Psoas muscle (tissue), 8 donors: ENCODE results near the gene PPP5C. TPM values are rescaled to one million over a fixed set of nuclear protein-coding genes. Genes with fewer than 3 reads are reported as not detected.
A peak's percentile ranks its signal among the peaks of the same experiment; 100 is the strongest.
"Not testable (repeated sequence)": the region's sequence is repeated elsewhere in the genome, so short reads cannot be mapped to it uniquely, and the experiment has no call there.

Source experiments
- ATAC-seq, 4 donors: fragments of 200-7000 bp; cut with Tn5 transposase; one replicate each; pipeline ENCODE4 v1.9.1; 2020; ENCODE audit warnings: moderate library complexity in 3 of 4, mild to moderate bottlenecking in 2 of 4
- DNase-seq, 2 donors: peaks; one replicate each; pipeline ENCODE4 v3.0.0-alpha.2; 2020
- H3K27ac ChIP-seq: fragments of 200-600 bp; one replicate; pipeline ENCODE4 v1.8.0; 2022
- H3K27me3 ChIP-seq, 3 donors: fragments of 200-600 bp in 1 of 3; one replicate each; pipeline versions ENCODE4 v1.6.1 to v1.8.0; 2013 to 2022; ENCODE audit warnings: low read length in 2 of 3, mild to moderate bottlenecking in 2 of 3, moderate library complexity in 1 of 3; ENCODE audit not compliant: insufficient read depth in 3 of 3
- H3K36me3 ChIP-seq, 2 donors: fragments of 200-600 bp in 1 of 2; one replicate each; pipeline versions ENCODE4 v1.6.1 to v1.8.0; 2013 to 2022; ENCODE audit warnings: low read depth in 1 of 2, mild to moderate bottlenecking in 1 of 2, moderate library complexity in 1 of 2; ENCODE audit not compliant: insufficient read depth in 1 of 2
- H3K4me1 ChIP-seq: fragments of 200-600 bp; one replicate; pipeline ENCODE4 v1.8.0; 2022
- H3K4me3 ChIP-seq: fragments of 200-600 bp; one replicate; pipeline ENCODE4 v1.8.0; 2022; ENCODE audit warnings: mild to moderate bottlenecking
- H3K9me3 ChIP-seq: fragments of 200-600 bp; one replicate; pipeline ENCODE4 v1.8.0; 2022
- WGBS, 3 donors: extraction: QIAGEN DNeasy Blood & Tissue Kit; methylation state at CpG; one replicate each; pipeline versions ENCODE4 v1.1.6 to v1.1.7; 2013; 5-methylcytosine and 5-hydroxymethylcytosine counted together
- intact Hi-C, 2 donors: fragments of 100-400 bp; cut with DNase I; formaldehyde crosslinking; loops; one replicate each; pipeline versions ENCODE4 v1.11.0 to v1.14.2; 2022
- polyA plus RNA-seq, 3 donors: library from polyadenylated mRNA; stranded (reverse); fragments of 200-250 nt; gene quantifications; one replicate each; pipeline ENCODE4 v1.2.3, GENCODE V29; 2013
- total RNA-seq, 4 donors: library from RNA; stranded (reverse); fragmentation: NEBNext Ultra II Directional in 2 of 4; extraction: Animal tissue kit (Norgen Biotek cat#: 25700) in 2 of 4; gene quantifications; one replicate each; pipeline versions ENCODE4 v1.2.1 to v1.2.4, GENCODE V29; 2021 to 2023
- TF ChIP-seq, protein P1 (sequence below): fragments of 200-600 bp; IDR thresholded peaks from one replicate; pipeline ENCODE4 v1.8.0; 2022; ENCODE audit warnings: antibody characterized with exemption
- donor health status: healthy with polysubstance abuse.
- donor health status: DM: no; HTN: no; CAD: no; lungs with moderate emphysema.
- donor health status: Bipolar disorder and iron deficiency.
- donor health status: healthy.
- donor health status: DM: yes; HTN: yes; CAD: no.
- donor health status: DM: no; HTN: no; CAD: no.
- donor health status: DM: no; HTN: no; CAD: no.
- donor health status: DM: yes; HTN: yes; CAD: no.

Gene PPP5C
- total and polyA plus RNA-seq, 7 donors = 39.7 to 73.6 (median 51.9) TPM

DNA sequence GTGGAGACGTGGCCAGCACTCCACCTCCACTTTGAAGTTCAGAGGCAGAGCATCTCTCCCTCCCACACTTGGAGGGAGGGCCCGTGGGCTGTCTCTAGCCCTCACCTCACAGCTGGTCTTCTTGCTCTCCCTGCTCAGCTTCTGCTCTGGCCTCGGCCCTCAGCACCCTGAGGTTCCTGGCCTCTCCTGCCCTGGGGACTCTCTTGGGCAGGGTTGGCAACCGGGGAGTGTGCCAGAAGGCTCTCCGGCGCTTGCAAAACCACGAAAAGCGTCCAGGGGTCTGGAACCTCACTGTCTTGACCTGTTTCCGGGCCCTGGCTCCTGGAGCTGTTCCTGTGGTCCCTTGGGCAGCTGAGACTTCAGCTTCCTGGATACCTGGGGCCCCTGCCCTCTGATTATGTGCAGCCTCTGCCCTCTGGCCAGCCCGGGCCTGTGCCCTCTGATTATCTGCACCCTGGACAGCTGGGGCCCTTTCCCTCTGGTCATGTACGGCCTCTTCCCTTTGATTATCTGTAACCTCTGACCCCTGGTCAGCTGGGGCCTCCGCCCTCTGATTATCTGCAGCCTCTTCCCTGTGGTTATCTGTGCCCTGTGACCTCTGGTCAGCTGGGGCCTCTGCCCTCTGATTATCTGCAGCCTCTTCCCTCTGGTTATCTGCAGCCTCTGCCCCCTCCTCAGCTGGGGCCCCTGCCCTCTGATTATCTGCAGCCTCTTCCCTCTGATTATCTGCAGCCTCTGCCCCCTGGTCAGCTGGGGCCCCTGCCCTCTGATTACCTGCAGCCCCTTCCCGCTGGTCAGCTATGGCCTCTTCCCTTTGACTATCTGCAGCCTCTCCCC lies 64.4 kb downstream of the PPP5C start:
- Histone ChIP-seq H3K4me3 (peak overlapping the region; percentile 57), H3K4me1 (no peaks in the 10 kb centered on the region), H3K27me3 (peaks cover 0 to 83% (median 35%) of the 10 kb centered on the region in 3 donors), H3K27ac (no peak overlapping the region), H3K36me3 (no peaks in the 10 kb centered on the region), H3K9me3 (no peaks in the 10 kb centered on the region)
- intact Hi-C loops = no loop called here
- ATAC-seq (no peak), DNase-seq (no peak)
- WGBS, 3 donors = 49 to 74% (median 55%) methylated on average over 13 of the region's 13 CpGs
- TF ChIP-seq, protein P1, sequence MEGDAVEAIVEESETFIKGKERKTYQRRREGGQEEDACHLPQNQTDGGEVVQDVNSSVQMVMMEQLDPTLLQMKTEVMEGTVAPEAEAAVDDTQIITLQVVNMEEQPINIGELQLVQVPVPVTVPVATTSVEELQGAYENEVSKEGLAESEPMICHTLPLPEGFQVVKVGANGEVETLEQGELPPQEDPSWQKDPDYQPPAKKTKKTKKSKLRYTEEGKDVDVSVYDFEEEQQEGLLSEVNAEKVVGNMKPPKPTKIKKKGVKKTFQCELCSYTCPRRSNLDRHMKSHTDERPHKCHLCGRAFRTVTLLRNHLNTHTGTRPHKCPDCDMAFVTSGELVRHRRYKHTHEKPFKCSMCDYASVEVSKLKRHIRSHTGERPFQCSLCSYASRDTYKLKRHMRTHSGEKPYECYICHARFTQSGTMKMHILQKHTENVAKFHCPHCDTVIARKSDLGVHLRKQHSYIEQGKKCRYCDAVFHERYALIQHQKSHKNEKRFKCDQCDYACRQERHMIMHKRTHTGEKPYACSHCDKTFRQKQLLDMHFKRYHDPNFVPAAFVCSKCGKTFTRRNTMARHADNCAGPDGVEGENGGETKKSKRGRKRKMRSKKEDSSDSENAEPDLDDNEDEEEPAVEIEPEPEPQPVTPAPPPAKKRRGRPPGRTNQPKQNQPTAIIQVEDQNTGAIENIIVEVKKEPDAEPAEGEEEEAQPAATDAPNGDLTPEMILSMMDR = no peak

- no peaks in the 10 kb centered on the region for H3K36me3 ChIP-seq
- DNase-seq = peak in 1 of 2 donors; percentile 20
Measured at GRCh38 chr19:46411925-46412649, 65.2 kb downstream of the PPP5C start.

GRCh38 chr19:46412650-46413261 lies 65.9 kb downstream of the PPP5C start:
- DNase-seq = no peak
- peak overlapping the region; percentile 16 for H3K27ac ChIP-seq
- WGBS, 3 donors = 4 to 14% (median 8%) methylated on average over 29 of the region's 29 CpGs
- ATAC-seq = peak in 1 of 4 donors; percentile 7
- TF ChIP-seq, protein P1 = no peak
- H3K27me3 ChIP-seq = peaks cover 0 to 81% (median 34%) of the 10 kb centered on the region in 3 donors
- peak overlapping the region; percentile 57 for H3K4me3 ChIP-seq
- intact Hi-C loops = no loop called here
- no peaks in the 10 kb centered on the region for H3K4me1 ChIP-seq
- H3K36me3 ChIP-seq = no peaks in the 10 kb centered on the region
- no peaks in the 10 kb centered on the region for H3K9me3 ChIP-seq

More at GRCh38 chr19:46411925-46412649, 65.2 kb downstream of the PPP5C start:
- peaks cover 0 to 83% (median 35%) of the 10 kb centered on the region in 3 donors for H3K27me3 ChIP-seq
- no peaks in the 10 kb centered on the region for H3K9me3 ChIP-seq
- ATAC-seq = no peak
- no peak overlapping the region for H3K27ac ChIP-seq
- H3K4me3 ChIP-seq = peak overlapping the region; percentile 57
- intact Hi-C loops = no loop called here
- TF ChIP-seq, protein P1 = no peak
- H3K4me1 ChIP-seq = no peaks in the 10 kb centered on the region
- 15 to 26% (median 18%) methylated on average over 47 to 54 of the region's 54 CpGs for WGBS, 3 donors

- H3K4me1 ChIP-seq = no peaks in the 10 kb centered on the region
- DNase-seq (peak; percentile 75 to 83), ATAC-seq (peak; percentile 71 to 83 (median 78))
- H3K27ac ChIP-seq = peak within 1 kb of the TSS; percentile 16
- 11 to 21% (median 11%) methylated on average over 42 to 46 of the region's 46 CpGs for WGBS, 3 donors
- peaks cover 0 to 83% (median 29%) of the 10 kb centered on the region in 3 donors for H3K27me3 ChIP-seq
- intact Hi-C loops = no loop called here
- H3K4me3 ChIP-seq = peak within 1 kb of the TSS; percentile 57
- H3K9me3 ChIP-seq = no peaks in the 10 kb centered on the region
- H3K36me3 ChIP-seq = no peaks in the 10 kb centered on the region
- TF ChIP-seq, protein P1 = no peak
Measured at GRCh38 chr19:46413262-46414031, 66.6 kb downstream of the PPP5C start, which contains the start of gene CCDC8. Gene CCDC8, minus strand, starts transcription at chr19:46413564. Its CDS starts 754 bp downstream, at chr19:46412810.

GRCh38 chr19:46414899-46415298 lies 68.0 kb downstream of the PPP5C start:
- H3K27ac ChIP-seq, H3K36me3 ChIP-seq, DNase-seq, H3K4me1 ChIP-seq, H3K9me3 ChIP-seq, intact Hi-C loops, ATAC-seq, H3K4me3 ChIP-seq: not testable (repeated sequence)
- peaks cover 0 to 75% (median 25%) of the 10 kb centered on the region in 3 donors for H3K27me3 ChIP-seq
- 94 to 98% (median 95%) methylated on average over 21 to 22 of the region's 22 CpGs for WGBS, 3 donors

DNA sequence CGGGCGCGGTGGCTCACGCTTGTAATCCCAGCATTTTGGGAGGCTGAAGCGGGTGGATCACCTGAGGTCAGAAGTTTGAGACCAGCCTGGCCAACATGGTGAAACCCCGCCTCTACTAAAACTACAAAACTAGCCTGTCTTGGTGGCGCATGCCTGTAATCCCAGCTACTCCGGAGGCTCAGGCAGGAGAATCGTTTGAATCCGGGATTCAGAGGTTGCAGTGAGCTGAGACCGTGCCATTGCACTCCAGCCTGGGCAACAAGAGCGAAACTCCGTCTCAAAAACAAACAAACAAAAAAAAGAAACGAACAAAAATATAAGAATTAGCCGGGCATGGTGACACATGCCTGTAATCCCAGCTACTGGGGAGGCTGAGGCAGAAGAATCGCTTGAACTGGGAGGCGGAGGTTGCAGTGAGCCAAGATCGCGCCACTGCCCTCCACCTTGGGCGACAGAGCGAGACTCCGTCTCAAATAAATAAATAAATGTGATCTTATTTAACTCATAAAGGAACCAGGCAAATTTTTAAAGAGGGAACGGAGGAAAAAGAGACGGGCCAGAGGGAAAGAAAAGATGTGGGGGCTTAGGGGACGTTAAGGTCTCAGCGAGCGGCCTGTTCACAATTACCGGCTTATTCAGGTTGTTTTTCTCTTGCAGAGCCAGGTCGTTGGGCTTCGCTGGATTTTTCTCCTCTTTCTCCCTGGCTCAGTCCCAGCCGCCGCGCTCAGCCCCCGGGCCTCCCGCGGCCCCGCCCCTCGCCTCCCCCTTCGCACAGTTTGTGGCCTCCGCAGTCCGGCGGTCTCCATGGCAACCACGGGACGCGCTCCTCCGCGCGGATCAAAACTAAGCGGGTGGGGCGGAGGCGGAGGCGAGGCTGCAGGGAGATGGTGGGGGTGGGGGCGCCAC lies 69.2 kb downstream of the PPP5C start:
- Histone ChIP-seq H3K27me3 (peaks cover 0 to 67% (median 23%) of the 10 kb centered on the region in 3 donors), H3K4me3 (peak overlapping the region; percentile 41)
- intact Hi-C loops, H3K36me3 ChIP-seq, H3K9me3 ChIP-seq, H3K27ac ChIP-seq, H3K4me1 ChIP-seq: not testable (repeated sequence)
- DNase-seq (peak; percentile 87 to 88), ATAC-seq (peak in 3 of 4 donors; percentile 29 to 57 (median 51))
- WGBS, 3 donors = 23 to 32% (median 26%) methylated on average over 53 of the region's 53 CpGs
